PFSK-1 (cell line): ENCODE results near the gene MAP1B.

Experiments used
- POLR2AphosphoS5 ChIP-seq: IDR thresholded peaks from 2 replicates; pipeline ENCODE4 v1.6.1; 2012; ENCODE audit warnings: low read depth, mild to moderate bottlenecking, control low read depth, low read length, moderate library complexity
- TAF1 ChIP-seq: IDR thresholded peaks from 2 replicates; pipeline ENCODE4 v1.6.1; 2012; ENCODE audit warnings: low read length, control low read depth, borderline replicate concordance; ENCODE audit not compliant: insufficient read depth

DNA sequence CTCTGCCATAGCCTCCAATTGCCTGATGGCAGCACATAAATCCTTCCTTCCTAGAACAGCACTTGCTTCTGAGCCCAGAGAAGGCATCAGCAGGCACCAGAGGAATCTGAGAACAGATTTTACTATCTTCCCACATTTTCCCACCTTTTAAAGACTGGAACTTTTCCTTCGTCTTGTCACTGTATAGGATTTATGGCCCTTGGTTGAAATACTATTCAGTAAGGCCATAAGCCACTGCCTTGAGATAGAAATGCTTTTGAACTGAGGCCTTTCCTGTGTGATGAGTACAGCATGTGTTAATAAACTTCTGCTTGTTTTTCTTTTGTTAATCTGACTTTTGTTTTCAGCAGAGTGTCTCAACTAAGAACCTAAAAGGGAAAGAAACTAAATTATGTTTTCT, 128.4 kb downstream of the MAP1B start:
- TF ChIP-seq POLR2AphosphoS5 (no peak), TAF1 (no peak)
